ENCODE results near the gene HK2. TPM values are rescaled to one million over a fixed set of nuclear protein-coding genes. Genes with fewer than 3 reads are reported as not detected.
A peak's percentile ranks its signal among the peaks of the same experiment; 100 is the strongest.

HK2 gene
- total RNA-seq, 3 donors from 2014 or later: 9.8 to 39.2 (median 19.9) TPM

DNA sequence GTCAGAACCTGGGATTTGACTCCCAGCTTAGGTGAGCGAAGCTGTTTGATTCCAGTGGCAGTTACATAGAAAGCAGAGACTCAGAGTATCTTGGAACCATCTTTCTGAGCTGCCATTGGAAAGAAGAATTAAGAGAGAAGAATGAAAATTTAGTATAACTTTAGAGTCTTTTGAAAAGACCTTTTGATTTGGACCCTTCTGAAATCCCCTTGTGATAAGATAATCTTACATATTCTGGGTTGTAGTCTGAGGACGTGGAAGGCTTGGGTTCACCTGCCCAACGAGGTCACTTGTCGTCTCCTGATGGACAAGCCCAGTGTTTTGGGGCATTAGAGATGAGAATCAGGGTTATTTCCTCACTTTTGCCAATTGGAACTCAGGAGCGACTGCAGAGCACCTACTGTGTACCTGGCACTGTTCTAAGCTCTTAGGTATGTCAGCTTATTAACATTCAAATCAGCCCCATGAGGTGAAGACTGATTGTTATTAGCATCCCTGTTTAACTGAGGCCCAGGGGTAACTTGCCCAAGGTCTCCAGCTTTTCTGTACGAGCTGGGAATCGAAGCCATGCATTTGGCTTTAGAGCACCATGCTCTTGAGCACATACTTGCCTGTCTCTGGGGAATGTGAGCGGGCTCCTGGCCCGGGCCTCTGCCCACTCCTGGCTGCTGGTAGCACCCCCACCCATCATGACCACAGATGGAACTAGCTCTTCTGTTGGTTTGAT is 2.9 kb downstream of the HK2 start:
- no peaks in the 10 kb centered on the region for H3K4me1 ChIP-seq
- H3K9me3 ChIP-seq: no peaks in the 10 kb centered on the region
- intact Hi-C loops (cut with DNase I; ENCODE audit: low total_unique reads): no loop called here
- H3K27me3 ChIP-seq: no peaks in the 10 kb centered on the region
- H3K27ac ChIP-seq: no peak overlapping the region
- H3K4me3 ChIP-seq: no peak overlapping the region
- no peak for DNase-seq (ENCODE audit: low spot score in 2 of 2)
- no peaks in the 10 kb centered on the region for H3K36me3 ChIP-seq
- TF ChIP-seq, protein P1, sequence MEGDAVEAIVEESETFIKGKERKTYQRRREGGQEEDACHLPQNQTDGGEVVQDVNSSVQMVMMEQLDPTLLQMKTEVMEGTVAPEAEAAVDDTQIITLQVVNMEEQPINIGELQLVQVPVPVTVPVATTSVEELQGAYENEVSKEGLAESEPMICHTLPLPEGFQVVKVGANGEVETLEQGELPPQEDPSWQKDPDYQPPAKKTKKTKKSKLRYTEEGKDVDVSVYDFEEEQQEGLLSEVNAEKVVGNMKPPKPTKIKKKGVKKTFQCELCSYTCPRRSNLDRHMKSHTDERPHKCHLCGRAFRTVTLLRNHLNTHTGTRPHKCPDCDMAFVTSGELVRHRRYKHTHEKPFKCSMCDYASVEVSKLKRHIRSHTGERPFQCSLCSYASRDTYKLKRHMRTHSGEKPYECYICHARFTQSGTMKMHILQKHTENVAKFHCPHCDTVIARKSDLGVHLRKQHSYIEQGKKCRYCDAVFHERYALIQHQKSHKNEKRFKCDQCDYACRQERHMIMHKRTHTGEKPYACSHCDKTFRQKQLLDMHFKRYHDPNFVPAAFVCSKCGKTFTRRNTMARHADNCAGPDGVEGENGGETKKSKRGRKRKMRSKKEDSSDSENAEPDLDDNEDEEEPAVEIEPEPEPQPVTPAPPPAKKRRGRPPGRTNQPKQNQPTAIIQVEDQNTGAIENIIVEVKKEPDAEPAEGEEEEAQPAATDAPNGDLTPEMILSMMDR (IDR thresholded peaks at IDR 0.05): no peak
- TF ChIP-seq POLR2AphosphoS5 (IDR thresholded peaks at IDR 0.05) (no peak), POLR2A (IDR thresholded peaks at IDR 0.05) (no peak)

DNA sequence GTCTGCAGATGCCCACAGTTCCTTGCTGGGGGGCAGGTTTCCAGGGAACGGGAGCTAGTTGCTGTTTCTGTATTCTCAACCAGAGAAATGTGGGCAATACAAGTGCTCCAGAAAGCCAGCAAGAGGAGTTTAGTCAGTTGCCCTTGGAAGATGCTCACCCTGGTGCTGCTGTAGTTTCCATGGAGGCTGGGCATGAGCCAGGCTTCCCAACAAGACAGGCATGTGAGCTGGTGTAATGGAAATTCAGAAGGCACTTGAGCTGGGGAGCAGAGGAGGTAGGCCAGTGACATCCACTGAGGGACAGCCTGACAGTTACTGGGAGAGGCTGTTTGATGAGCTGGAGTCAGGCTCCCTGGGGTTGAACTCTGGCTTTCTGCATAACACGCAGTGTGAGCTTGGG is 7.7 kb downstream of the HK2 start:
- TF ChIP-seq POLR2AphosphoS5 (IDR thresholded peaks at IDR 0.05): no peak
- no peak for TF ChIP-seq POLR2A (IDR thresholded peaks at IDR 0.05)
- TF ChIP-seq, protein P1 (IDR thresholded peaks at IDR 0.05): no peak
- no peak for DNase-seq (ENCODE audit: low spot score in 2 of 2)
- no peaks in the 10 kb centered on the region for H3K27me3 ChIP-seq
- no peaks in the 10 kb centered on the region for H3K36me3 ChIP-seq
- intact Hi-C loops (cut with DNase I; ENCODE audit: low total_unique reads): no loop called here
- H3K9me3 ChIP-seq: no peaks in the 10 kb centered on the region
- H3K4me3 ChIP-seq: no peak overlapping the region
- no peak overlapping the region for H3K27ac ChIP-seq
- peaks cover 4 to 18% of the 10 kb centered on the region in 2 donors for H3K4me1 ChIP-seq

DNA sequence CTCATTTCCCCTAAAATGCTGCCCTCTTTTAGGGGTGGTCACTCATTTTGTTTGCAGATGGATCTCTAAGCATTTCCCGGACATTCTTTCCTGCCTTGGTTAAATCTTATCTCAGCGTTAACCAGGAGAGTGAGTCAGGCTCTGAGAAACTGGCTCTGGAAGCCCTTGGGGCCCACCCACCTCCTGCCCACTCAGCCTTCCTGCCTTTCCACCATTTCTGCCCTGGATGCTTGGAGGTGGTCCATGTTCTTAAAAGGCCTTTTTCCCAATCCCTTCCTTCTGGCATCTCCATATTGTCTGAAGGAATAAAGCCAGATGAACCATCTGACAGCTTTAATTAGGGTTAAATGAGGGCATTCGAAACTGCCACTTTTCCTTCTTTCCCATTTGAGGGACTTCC is 9.5 kb downstream of the HK2 start:
- no peak for TF ChIP-seq POLR2A (IDR thresholded peaks at IDR 0.05)
- TF ChIP-seq POLR2AphosphoS5 (IDR thresholded peaks at IDR 0.05): no peak
- TF ChIP-seq, protein P1 (IDR thresholded peaks at IDR 0.05): no peak
- Histone ChIP-seq H3K4me3 (no peak overlapping the region), H3K36me3 (no peaks in the 10 kb centered on the region), H3K27ac (peak overlapping the region; percentile 92 to 93), H3K9me3 (no peaks in the 10 kb centered on the region), H3K4me1 (peaks cover 4 to 20% of the 10 kb centered on the region in 2 donors), H3K27me3 (no peaks in the 10 kb centered on the region)
- no peak for DNase-seq (ENCODE audit: low spot score in 2 of 2)
- intact Hi-C loops (cut with DNase I; ENCODE audit: low total_unique reads): no loop called here

DNA sequence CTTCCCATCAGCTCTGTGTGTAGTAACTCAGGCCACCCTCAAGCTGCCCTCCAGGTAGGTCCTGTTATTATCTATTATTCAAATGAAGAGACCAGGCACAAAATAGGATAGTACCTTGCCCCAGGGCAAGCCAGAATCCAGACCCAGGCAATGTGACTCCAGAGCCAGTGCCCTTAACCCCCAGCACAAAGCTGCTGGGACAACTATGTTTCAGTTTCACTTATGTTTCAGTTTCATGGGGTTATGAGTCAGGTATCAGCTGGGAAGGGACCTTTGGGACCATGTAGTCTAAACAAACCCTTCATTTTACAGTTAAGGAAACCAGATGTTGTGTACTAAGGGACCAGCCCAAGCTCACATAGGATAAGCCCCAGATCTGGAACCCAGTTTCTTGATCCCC is 10.0 kb downstream of the HK2 start:
- H3K36me3 ChIP-seq: no peaks in the 10 kb centered on the region
- H3K27ac ChIP-seq: peak overlapping the region; percentile 92 to 93
- H3K4me3 ChIP-seq: no peak overlapping the region
- intact Hi-C loops (cut with DNase I; ENCODE audit: low total_unique reads): no loop called here
- no peak for DNase-seq (ENCODE audit: low spot score in 2 of 2)
- no peaks in the 10 kb centered on the region for H3K9me3 ChIP-seq
- peaks cover 4 to 20% of the 10 kb centered on the region in 2 donors for H3K4me1 ChIP-seq
- TF ChIP-seq POLR2AphosphoS5 (IDR thresholded peaks at IDR 0.05): no peak
- TF ChIP-seq, protein P1 (IDR thresholded peaks at IDR 0.05): no peak
- TF ChIP-seq POLR2A (IDR thresholded peaks at IDR 0.05): no peak
- no peaks in the 10 kb centered on the region for H3K27me3 ChIP-seq

DNA sequence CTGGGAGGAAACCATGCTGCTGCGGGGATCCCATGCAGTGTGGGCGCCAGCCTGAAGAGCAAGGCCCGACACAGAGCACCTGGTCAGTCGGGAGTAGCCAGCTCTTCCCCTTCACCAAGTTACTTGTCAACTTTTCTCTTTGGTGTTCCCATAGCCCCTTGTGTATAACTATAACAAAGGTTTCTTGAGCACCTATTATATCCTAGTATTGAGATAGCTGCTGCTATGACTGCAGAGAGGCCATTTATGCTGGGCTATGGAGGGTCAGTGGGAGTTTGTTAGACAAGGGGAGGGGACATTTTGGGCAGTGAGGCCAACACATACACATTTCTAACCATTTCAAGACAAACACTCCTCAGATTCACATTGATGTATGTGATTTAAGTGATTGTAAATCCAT is 10.8 kb downstream of the HK2 start:
- TF ChIP-seq POLR2A (IDR thresholded peaks at IDR 0.05): no peak
- TF ChIP-seq POLR2AphosphoS5 (IDR thresholded peaks at IDR 0.05): no peak
- TF ChIP-seq, protein P1 (IDR thresholded peaks at IDR 0.05): no peak
- no peak for DNase-seq (ENCODE audit: low spot score in 2 of 2)
- Histone ChIP-seq H3K36me3 (no peaks in the 10 kb centered on the region), H3K4me1 (peaks cover 4 to 22% of the 10 kb centered on the region in 2 donors), H3K4me3 (no peak overlapping the region), H3K9me3 (no peaks in the 10 kb centered on the region), H3K27ac (peak overlapping the region; percentile 92 to 93), H3K27me3 (no peaks in the 10 kb centered on the region)
- intact Hi-C loops (cut with DNase I; ENCODE audit: low total_unique reads): no loop called here
